Medulla oblongata (tissue), 1 donor: ENCODE results near the gene CDC26.
A peak's percentile ranks its signal among the peaks of the same experiment; 100 is the strongest.
"Not testable (repeated sequence)": the region's sequence is repeated elsewhere in the genome, so short reads cannot be mapped to it uniquely, and the experiment has no call there.

Experiments
- DNase-seq: peaks from one replicate; pipeline ENCODE4 v3.0.0-alpha.2; 2015; ENCODE audit errors: extremely low spot score

Gene CDC26

DNA sequence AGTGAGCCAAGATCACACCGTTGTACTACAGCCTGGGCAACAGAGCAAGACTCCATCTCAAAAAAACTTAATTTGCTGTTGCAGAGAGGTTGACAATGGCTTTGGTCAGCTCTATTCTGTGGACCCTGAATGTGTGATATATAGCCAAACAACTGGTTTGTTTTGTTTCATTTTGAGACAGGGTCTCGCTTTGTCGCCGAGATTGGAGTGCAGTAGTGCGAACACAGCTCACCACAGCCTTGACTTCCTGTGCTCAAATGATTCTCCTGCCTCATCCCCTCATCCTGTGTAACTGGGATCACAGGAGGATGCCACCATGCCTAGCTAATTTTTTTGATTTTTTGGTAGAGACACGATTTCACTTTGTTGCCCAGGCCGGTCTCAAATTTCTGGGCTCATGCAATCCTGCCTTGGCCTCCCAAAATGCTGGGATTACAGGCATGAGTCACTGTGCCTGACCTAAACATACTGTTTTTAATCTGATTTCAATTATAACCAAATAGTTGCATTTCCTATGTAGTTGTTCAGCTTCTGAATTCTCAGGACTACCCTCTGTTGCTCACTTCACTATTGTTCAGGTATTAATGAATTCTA, 18.0 kb upstream of the CDC26 start:
- no peak for DNase-seq

DNA sequence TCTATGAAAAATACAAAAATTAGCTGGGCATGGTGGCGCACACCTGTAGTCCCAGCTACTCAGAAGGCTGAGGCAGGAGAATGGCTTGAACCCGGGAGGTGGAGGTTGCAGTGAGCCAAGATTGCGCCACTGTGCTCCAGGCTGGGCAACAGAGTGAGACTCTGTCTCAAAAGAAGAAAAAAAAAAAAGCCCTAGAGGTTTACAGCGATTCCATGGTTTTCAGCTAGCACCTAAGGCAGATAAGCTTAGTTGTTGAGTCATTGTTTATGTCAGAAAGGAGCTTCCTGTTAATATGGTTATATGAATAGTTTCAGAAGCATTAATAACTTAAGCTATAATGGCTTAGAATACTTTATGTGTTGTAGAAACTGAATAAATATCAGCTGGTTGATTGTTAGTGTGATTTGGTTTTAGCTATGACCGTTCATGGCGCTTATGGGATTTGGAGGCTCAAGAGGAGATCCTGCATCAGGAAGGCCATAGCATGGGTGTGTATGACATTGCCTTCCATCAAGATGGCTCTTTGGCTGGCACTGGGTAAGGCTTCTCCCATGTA, 14.8 kb upstream of the CDC26 start:
- DNase-seq = no peak

GRCh38 chr9:113289091-113289490, 13.7 kb upstream of the CDC26 start:
- DNase-seq = no peak

GRCh38 chr9:113281356-113281755, 6.0 kb upstream of the CDC26 start:
- DNase-seq = no peak

GRCh38 chr9:113278840-113279239, 3.5 kb upstream of the CDC26 start:
- DNase-seq = no peak

DNA sequence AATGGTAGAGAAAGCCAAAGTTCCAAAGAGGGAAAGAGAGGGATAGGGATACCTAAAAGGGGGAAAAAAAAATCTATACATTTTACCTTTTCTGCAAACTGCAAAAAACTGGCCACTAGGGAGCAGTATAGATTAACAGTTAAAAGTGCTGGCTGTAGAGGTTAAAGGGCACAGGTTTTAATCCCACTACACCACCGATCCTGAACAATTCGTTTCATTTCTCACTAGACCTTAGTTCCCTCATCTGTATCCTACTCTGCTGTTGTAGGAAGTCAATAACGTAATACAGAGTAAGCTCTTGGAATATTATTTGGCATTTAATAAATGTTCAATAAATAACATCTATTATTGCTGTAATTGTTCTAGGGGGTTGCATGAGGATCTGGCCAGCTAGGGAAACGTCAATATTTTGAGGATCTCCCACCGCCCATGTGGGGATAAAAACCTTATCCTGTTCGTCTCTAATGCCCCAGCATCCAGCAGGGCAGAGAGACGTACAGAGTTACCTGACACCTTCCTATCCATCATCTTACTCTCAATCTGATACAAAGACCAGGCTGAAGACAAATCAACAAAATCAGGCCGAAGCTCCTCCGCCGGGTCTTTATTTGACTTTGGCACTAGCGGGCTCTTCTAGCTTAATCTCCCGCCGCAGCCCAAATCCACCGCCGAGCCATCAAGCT, 757 bp downstream of the CDC26 start:
- DNase-seq = peak; percentile 84

- no peak for DNase-seq
These were observed 5.5 kb downstream of the CDC26 start for GRCh38 chr9:113269871-113270270.

GRCh38 chr9:113269355-113269754, 6.0 kb downstream of the CDC26 start:
- DNase-seq = no peak

DNA sequence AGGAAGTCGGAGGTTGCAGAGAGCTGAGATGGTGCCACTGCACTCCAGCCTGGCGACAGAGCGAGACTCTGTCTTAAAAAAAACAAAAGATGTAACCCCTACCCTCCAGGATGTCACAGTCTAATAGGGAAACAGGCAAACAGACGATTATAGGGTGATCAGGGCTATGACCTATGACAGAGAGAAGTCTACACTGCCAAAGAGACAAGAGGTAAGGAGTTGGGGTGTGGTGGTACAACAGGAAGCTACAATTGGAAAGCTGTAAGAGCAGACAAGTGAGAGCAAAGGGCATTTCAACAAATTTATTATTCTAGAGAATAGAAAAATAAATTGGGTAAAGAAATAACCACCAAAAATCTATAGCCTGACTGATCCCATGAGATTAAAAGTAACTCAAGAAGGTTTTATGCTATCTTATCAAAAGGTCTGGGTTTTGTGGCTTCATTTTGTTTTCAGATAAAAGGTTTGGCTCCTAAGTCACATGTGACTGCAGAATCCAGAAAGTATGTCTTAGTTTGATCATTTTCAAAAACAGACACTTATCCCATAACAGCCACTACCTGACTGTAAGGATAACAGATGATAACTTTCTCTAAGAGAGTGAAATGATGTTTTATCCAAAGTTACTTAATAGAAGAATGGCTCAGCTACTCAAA, 7.3 kb downstream of the CDC26 start:
- DNase-seq = no peak

DNA sequence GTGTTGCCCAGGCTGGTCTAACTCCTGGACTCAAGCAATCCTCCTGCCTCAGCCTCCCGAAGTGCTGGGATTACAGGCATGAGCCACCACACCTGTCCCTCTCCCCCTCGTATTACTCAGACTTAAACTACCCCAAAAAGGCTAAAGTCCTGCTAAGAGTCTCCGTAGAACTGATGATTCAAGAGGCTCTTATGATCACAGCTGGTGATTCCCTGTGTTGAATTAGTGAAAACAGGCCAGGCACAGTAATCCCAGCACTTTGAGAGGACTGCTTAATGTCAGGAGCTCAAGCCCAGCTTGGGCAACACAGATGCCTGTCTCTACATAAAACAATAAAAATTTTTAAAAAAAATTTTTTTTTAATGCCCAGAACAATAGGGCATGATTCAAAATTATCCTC, 9.2 kb downstream of the CDC26 start:
- no peak for DNase-seq

GRCh38 chr9:113261917-113262671, 13.3 kb downstream of the CDC26 start:
- DNase-seq = no peak

GRCh38 chr9:113258282-113258681, 17.1 kb downstream of the CDC26 start:
- no peak for DNase-seq

DNA sequence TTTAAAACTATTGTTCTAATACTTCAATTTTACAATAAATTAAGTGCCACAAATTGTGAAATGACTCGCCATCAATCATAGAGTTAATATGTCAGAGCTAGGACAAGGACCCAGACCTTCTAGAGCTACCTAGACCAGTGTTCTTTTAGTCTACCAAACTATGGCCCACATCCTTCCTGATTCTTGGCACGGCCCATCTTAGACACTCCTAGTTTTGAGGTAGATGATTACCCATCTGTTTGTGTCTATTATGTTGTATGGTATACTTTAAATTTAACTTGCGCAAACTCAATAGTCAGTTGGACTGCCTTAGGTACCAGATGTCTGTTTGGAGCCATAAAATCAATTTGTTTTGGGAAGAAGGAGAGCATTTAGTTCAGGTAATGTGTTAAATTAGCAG, 17.5 kb downstream of the CDC26 start:
- no peak for DNase-seq

GRCh38 chr9:113255438-113255837, 19.9 kb downstream of the CDC26 start:
- no peak for DNase-seq

DNA sequence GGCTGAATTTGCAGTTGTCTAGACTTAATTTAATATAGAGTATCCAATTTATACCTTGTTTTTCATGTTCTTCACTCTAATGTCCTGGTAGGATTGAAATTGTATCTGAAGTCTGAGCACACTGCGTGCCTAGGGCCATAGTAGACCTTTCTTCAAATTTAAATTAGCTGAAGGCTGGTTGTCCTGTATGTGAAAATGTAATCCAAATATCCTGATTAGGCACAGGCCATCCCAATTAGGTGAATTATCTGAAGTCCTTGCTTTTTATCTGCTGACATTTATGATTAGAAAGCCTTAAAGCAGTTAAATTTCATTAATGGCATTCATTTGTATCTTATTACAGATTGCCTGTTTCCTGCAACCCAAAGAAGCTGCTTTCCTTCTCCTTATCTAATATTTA, 20.4 kb downstream of the CDC26 start:
- DNase-seq = no peak

- no peak for DNase-seq
These were observed 24.6 kb downstream of the CDC26 start for GRCh38 chr9:113250807-113251206.

DNA sequence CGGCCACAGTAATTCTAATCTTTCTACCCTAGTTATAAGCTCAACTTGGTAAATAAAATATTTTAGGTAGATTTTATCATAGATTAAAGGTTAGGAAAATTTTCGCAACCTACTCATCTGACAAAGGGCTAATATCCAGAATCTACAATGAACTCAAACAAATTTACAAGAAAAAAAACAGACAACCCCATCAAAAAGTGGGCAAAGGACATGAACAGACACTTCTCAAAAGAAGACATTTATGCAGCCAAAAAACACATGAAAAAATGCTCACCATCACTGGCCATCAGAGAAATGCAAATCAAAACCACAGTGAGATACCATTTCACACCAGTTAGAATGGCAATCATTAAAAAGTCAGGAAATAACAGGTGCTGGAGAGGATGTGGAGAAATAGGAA, 25.7 kb downstream of the CDC26 start:
- not testable (repeated sequence) for DNase-seq

GRCh38 chr9:113247640-113248039, 27.7 kb downstream of the CDC26 start:
- no peak for DNase-seq

DNA sequence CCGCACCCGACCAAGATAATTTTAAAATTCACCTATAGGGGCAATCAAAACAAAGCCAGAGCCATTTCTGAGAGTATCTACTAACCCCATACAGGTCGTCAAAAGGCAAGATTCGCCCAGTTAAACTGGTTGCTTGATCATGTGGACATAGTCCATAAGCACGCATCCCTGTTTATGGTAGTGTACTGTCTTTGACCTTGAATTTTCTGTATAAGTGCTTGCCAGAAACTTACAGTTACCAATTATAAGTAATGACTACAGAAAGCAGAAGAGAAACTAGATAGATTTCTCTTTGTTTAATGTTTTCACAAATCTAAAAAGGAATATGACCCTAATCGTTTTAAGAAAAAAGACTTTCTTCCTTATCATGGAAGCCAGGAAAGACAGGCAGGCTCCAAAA, 28.4 kb downstream of the CDC26 start:
- DNase-seq = no peak

DNA sequence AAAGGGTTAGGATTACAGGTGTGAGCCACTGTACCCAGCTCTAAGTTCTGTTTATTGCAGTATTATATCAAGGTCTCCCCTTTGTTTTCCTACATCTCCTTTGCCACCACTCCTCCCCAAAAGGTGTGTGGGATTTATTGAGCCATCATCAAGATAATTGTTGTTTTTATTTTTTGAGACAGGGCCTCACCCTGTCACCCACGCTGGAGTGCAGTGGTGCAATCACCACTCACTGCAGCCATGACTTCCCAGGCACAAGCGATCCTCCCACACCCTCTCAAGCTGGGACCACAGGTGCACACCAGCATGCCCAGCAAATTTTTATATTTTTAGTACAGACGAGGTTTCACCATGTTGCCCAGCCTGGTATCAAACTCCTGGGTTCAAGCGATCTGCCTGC, 29.5 kb downstream of the CDC26 start:
- no peak for DNase-seq

DNA sequence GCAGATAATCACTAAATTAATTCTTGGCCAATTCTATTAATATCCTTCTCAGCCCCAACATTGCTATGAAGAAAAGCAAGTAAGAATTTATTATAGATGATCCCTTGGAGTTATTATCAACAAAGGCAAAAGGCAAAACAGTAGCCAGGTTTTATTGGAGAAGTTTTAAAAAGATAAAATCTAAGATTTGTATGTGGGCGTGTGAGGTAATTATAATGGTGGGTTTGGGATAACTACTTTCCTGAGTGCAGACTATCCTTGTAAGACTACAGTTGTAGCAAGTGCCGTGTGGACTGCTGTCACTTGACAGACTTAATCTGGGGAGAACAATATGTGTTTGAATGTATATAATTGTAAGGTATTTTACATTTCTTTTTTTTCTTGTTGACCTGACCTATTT, 30.8 kb downstream of the CDC26 start:
- DNase-seq = no peak

GRCh38 chr9:113241161-113241560, 34.2 kb downstream of the CDC26 start:
- no peak for DNase-seq
